HepG2 (cell line): ENCODE data around the gene ANKRD52. TPM values are rescaled to one million over a fixed set of nuclear protein-coding genes. Genes with fewer than 3 reads are reported as not detected.

Source experiments
- ATF3 ChIP-seq: sonication (generic); formaldehyde crosslinking; IDR thresholded peaks from 2 replicates; pipeline ENCODE4 v1.4.0; 2020; ENCODE audit warnings: missing genetic modification reagents
- BORCS8-MEF2B ChIP-seq: sonication (generic); formaldehyde crosslinking; IDR thresholded peaks from 2 replicates; pipeline ENCODE4 v1.8.0; 2022; ENCODE audit warnings: mild to moderate bottlenecking, missing genetic modification reagents
- EP300 ChIP-seq, 3 experiments: sonication (generic) in 1 of 3; formaldehyde crosslinking in 1 of 3; IDR thresholded peaks; 2 replicates each; pipeline versions ENCODE4 v1.5.1 to v1.6.1; 2011 to 2020; ENCODE audit warnings: low read depth in 2 of 3, low read length in 2 of 3, borderline replicate concordance in 1 of 3, improper control_type of control experiment in 1 of 3, mild to moderate bottlenecking in 1 of 3, missing genetic modification reagents in 1 of 3, moderate library complexity in 1 of 3
- FOXP4 ChIP-seq: sonication (generic); formaldehyde crosslinking; IDR thresholded peaks from 2 replicates; pipeline ENCODE4 v1.4.0; 2020; ENCODE audit warnings: missing genetic modification reagents
- HDAC2 ChIP-seq: sonication (generic); formaldehyde crosslinking; IDR thresholded peaks from 2 replicates; pipeline ENCODE4 v1.4.0; 2020; ENCODE audit warnings: missing genetic modification reagents
- HMG20B ChIP-seq: conservative IDR thresholded peaks from 2 replicates; pipeline ENCODE4 v1.6.1; 2016; ENCODE audit warnings: missing genetic modification reagents, missing compliant biosample characterization
- IKZF4 ChIP-seq: sonication (generic); formaldehyde crosslinking; IDR thresholded peaks from 2 replicates; pipeline ENCODE4 v1.5.1; 2020; ENCODE audit warnings: borderline replicate concordance, mild to moderate bottlenecking, low read depth, missing genetic modification reagents; ENCODE audit errors: not compliant biosample characterization
- KDM5B ChIP-seq: sonication (generic); formaldehyde crosslinking; IDR thresholded peaks from 2 replicates; pipeline ENCODE4 v1.4.0; 2020; ENCODE audit warnings: missing genetic modification reagents, mild to moderate bottlenecking, borderline replicate concordance
- KLF13 ChIP-seq: sonication (generic); formaldehyde crosslinking; IDR thresholded peaks from 2 replicates; pipeline ENCODE4 v1.4.0; 2020; ENCODE audit warnings: mild to moderate bottlenecking, missing genetic modification reagents
- NCOR1 ChIP-seq: fragments of 200-600 bp; sonication (generic); IDR thresholded peaks from 2 replicates; pipeline ENCODE4 v1.7.0; 2017; ENCODE audit warnings: antibody characterized with exemption, low read length, borderline replicate concordance
- POLR2AphosphoS2 ChIP-seq: IDR thresholded peaks from 2 replicates; pipeline ENCODE4 v1.6.1; 2011; ENCODE audit warnings: low read depth, low read length, improper control_type of control experiment
- SATB2 ChIP-seq: sonication (generic); formaldehyde crosslinking; IDR thresholded peaks from 2 replicates; pipeline ENCODE4 v1.5.0; 2020; ENCODE audit warnings: missing genetic modification reagents
- ZFAT ChIP-seq: sonication (generic); formaldehyde crosslinking; conservative IDR thresholded peaks from 2 replicates; pipeline ENCODE4 v1.8.1; 2023; ENCODE audit warnings: missing genetic modification reagents, inconsistent platforms
- ZFY ChIP-seq: sonication (generic); formaldehyde crosslinking; IDR thresholded peaks from 2 replicates; pipeline ENCODE4 v1.4.0; 2020; ENCODE audit warnings: missing genetic modification reagents
- ZNF776 ChIP-seq: sonication (generic); formaldehyde crosslinking; IDR thresholded peaks from 2 replicates; pipeline ENCODE4 v1.4.0; 2020; ENCODE audit warnings: mild to moderate bottlenecking, missing genetic modification reagents
- polyA plus RNA-seq, 8 experiments: library from polyadenylated mRNA; depleted of rRNA in 3 of 8; stranded (reverse) in 7 of 8; unstranded in 1 of 8; fragments of >200 nt; fragmentation: Illumina TruSeq in 4 of 8; extraction: Trizol in 4 of 8; gene quantifications; 2 replicates each; pipeline versions ENCODE4 v1.2.1 to v1.2.3, GENCODE V29; 2011 to 2016; ENCODE audit warnings: low read depth in 4 of 8, missing spikeins in 1 of 8, mixed read lengths in 1 of 8; ENCODE audit not compliant: insufficient read depth in 1 of 8
- total RNA-seq, 5 experiments: library from RNA; depleted of rRNA; stranded (reverse); fragments of >200 nt; fragmentation: Illumina TruSeq; extraction: Trizol; gene quantifications; 2 replicates each; pipeline ENCODE4 v1.2.3, GENCODE V29; 2016; ENCODE audit warnings: low read depth in 1 of 5
- TF ChIP-seq, protein P1 (sequence below): sonication (generic); formaldehyde crosslinking; IDR thresholded peaks from 2 replicates; pipeline ENCODE4 v1.4.0; 2020; ENCODE audit warnings: missing genetic modification reagents, borderline replicate concordance
- TF ChIP-seq, protein P2 (sequence below): sonication (generic); formaldehyde crosslinking; IDR thresholded peaks from 2 replicates; pipeline ENCODE4 v1.5.1; 2020; ENCODE audit warnings: missing genetic modification reagents, mild to moderate bottlenecking, borderline replicate concordance
- TF ChIP-seq, protein P3 (sequence below): sonication (generic); formaldehyde crosslinking; IDR thresholded peaks from 2 replicates; pipeline ENCODE4 v1.9.0; 2021; ENCODE audit warnings: missing genetic modification reagents, borderline replicate concordance

Gene ANKRD52
- total and polyA plus RNA-seq, 2 of the 13 experiments (the other 11 are each of a cell fraction or from before 2014, with no cell fraction given) = 7.8 to 9.2 TPM

DNA sequence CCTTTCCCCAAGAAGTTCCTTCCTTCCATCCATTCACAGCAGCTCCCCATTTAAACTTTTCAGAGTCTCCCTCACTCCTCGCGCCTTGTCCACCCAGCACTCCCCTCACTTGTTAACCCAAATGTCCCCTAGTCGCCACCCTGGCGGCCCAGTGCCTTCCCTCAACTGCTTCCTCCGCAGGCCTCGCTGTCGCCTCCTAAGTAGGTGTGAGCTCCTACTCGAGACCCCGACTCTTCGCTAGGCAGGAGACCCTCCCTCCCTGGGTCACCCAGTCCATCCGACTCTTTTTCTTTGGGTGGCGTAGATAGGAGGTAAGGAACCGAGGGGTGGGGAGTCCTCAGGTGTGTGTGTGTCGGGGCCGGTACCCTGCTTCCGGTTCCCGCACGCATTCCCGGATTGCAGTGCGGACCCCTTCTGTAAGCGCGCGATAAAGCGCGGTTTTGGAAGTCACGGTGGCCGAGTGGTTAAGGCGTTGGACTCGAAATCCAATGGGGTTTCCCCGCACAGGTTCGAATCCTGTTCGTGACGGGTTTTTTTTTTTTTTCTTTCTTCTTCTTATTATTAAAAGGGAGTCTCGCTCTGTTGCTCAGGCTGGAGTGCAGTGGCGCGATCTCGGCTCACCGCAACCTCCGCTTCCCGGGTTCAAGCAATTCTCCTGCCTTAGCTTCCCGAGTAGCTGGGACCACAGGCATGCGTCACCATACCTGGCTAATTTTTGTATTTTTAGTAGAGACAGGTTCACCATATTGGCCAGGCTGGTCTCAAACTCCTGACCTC lies 68.1 kb downstream of the ANKRD52 start (continued):
- TF ChIP-seq ATF3 (CRISPR knock-in tag) (no peak), BORCS8-MEF2B (CRISPR knock-in tag) (peak; percentile 66; the same call in 1 of the 2 replicates), NCOR1 (no peak; the same call in 1 of the 2 replicates), FOXP4 (CRISPR knock-in tag) (0 out of 2 replicates have a peak, but pooled peaks have one; percentile 4), ZFAT (CRISPR knock-in tag) (no peak), HDAC2 (CRISPR knock-in tag) (peak; percentile 74; the same call in 1 of the 2 replicates), ZFY (CRISPR knock-in tag) (peak; percentile 72), KDM5B (CRISPR knock-in tag) (peak; percentile 37; the same call in 1 of the 2 replicates), POLR2AphosphoS2 (no peak), EP300 (IDR thresholded peaks at IDR 0.05; ENCODE audit: low read depth in 2 of 2, low read length in 2 of 2) (peak in 1 of 2 experiments; percentile 26; a peak in 2 of 4 replicates), EP300 (CRISPR knock-in tag; IDR thresholded peaks at IDR 0.05; ENCODE audit: borderline replicate concordance) (no peak), HMG20B (CRISPR knock-in tag) (0 out of 2 replicates have a peak, but pooled peaks have one; percentile 38), IKZF4 (CRISPR knock-in tag) (no peak), ZNF776 (CRISPR knock-in tag) (no peak; the same call in 1 of the 2 replicates), SATB2 (no peak; the same call in 1 of the 2 replicates), KLF13 (CRISPR knock-in tag) (no peak)
- TF ChIP-seq, protein P1, sequence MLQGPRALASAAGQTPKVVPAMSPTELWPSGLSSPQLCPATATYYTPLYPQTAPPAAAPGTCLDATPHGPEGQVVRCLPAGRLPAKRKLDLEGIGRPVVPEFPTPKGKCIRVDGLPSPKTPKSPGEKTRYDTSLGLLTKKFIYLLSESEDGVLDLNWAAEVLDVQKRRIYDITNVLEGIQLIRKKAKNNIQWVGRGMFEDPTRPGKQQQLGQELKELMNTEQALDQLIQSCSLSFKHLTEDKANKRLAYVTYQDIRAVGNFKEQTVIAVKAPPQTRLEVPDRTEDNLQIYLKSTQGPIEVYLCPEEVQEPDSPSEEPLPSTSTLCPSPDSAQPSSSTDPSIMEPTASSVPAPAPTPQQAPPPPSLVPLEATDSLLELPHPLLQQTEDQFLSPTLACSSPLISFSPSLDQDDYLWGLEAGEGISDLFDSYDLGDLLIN = no peak
- TF ChIP-seq, protein P2, sequence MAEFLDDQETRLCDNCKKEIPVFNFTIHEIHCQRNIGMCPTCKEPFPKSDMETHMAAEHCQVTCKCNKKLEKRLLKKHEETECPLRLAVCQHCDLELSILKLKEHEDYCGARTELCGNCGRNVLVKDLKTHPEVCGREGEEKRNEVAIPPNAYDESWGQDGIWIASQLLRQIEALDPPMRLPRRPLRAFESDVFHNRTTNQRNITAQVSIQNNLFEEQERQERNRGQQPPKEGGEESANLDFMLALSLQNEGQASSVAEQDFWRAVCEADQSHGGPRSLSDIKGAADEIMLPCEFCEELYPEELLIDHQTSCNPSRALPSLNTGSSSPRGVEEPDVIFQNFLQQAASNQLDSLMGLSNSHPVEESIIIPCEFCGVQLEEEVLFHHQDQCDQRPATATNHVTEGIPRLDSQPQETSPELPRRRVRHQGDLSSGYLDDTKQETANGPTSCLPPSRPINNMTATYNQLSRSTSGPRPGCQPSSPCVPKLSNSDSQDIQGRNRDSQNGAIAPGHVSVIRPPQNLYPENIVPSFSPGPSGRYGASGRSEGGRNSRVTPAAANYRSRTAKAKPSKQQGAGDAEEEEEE (CRISPR knock-in tag) = no peak
- TF ChIP-seq, protein P3, sequence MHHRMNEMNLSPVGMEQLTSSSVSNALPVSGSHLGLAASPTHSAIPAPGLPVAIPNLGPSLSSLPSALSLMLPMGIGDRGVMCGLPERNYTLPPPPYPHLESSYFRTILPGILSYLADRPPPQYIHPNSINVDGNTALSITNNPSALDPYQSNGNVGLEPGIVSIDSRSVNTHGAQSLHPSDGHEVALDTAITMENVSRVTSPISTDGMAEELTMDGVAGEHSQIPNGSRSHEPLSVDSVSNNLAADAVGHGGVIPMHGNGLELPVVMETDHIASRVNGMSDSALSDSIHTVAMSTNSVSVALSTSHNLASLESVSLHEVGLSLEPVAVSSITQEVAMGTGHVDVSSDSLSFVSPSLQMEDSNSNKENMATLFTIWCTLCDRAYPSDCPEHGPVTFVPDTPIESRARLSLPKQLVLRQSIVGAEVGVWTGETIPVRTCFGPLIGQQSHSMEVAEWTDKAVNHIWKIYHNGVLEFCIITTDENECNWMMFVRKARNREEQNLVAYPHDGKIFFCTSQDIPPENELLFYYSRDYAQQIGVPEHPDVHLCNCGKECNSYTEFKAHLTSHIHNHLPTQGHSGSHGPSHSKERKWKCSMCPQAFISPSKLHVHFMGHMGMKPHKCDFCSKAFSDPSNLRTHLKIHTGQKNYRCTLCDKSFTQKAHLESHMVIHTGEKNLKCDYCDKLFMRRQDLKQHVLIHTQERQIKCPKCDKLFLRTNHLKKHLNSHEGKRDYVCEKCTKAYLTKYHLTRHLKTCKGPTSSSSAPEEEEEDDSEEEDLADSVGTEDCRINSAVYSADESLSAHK (CRISPR knock-in tag) = no peak
